ENCODE measurements around the gene FANK1. TPM values are rescaled to one million over a fixed set of nuclear protein-coding genes. Genes with fewer than 3 reads are reported as not detected.

The FANK1 gene
- total RNA-seq, 2 experiments from 2014 or later: not detected

GRCh38 chr10:125990974-125991373 is 94.6 kb downstream of the FANK1 start:
- Histone ChIP-seq H3K9me3 (ENCODE audit: low read length) (no peaks in the 10 kb centered on the region), H3K36me3 (ENCODE audit: insufficient read depth, low read length) (no peaks in the 10 kb centered on the region), H3K4me3 (ENCODE audit: low read depth, low read length, poor library complexity, severe bottlenecking) (no peak overlapping the region), H4K20me1 (ENCODE audit: insufficient read depth, low read length) (no peaks in the 10 kb centered on the region), H3K4me1 (ENCODE audit: insufficient read depth, low read length, poor library complexity, severe bottlenecking) (no peaks in the 10 kb centered on the region), H3K27ac (ENCODE audit: low read depth, low read length, poor library complexity, severe bottlenecking) (no peak overlapping the region), H3K4me2 (ENCODE audit: low read length) (no peak overlapping the region), H3K9me2 (ENCODE audit: insufficient read depth, low read length) (no peaks in the 10 kb centered on the region), H2AFZ (ENCODE audit: low read length) (no peak overlapping the region), H3K79me2 (ENCODE audit: insufficient read depth, low read depth, low read length) (no peaks in the 10 kb centered on the region)
- ChIA-PET CTCF (ENCODE audit: unreplicated experiment) (no interaction called here), POLR2A (no interaction called here)
- no TSS peak for BruUV-seq (replicated peaks)
- DNase-seq (ENCODE audit: low spot score): no peak
- TF ChIP-seq, protein P1, sequence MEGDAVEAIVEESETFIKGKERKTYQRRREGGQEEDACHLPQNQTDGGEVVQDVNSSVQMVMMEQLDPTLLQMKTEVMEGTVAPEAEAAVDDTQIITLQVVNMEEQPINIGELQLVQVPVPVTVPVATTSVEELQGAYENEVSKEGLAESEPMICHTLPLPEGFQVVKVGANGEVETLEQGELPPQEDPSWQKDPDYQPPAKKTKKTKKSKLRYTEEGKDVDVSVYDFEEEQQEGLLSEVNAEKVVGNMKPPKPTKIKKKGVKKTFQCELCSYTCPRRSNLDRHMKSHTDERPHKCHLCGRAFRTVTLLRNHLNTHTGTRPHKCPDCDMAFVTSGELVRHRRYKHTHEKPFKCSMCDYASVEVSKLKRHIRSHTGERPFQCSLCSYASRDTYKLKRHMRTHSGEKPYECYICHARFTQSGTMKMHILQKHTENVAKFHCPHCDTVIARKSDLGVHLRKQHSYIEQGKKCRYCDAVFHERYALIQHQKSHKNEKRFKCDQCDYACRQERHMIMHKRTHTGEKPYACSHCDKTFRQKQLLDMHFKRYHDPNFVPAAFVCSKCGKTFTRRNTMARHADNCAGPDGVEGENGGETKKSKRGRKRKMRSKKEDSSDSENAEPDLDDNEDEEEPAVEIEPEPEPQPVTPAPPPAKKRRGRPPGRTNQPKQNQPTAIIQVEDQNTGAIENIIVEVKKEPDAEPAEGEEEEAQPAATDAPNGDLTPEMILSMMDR (conservative IDR thresholded peaks at IDR 0.05; ENCODE audit: low read length): no peak
- TF ChIP-seq EZH2phosphoT487 (IDR thresholded peaks at IDR 0.05; ENCODE audit: borderline replicate concordance, low read depth, low read length): no peak
- intact Hi-C loops (cut with micrococcal nuclease; ENCODE audit: unreplicated experiment): no loop called here

DNA sequence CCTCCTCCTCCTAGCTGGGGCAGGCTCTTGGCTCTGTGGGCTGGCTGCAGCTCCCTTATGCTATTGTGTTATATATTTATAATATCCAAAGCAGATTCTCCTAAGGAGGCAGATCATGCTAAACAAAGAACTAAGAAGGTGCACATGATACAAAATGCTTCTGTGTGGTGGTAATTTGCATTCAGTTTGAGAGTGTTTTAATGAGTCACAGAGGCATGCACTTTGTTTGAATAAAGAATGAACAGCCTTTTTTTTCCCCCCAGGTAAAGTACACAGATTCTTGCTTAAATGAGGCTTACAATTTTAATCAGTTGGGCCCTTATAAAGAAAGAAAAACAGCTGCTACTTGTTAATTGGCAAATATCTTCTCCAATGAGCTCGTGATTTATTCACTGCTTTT is 95.0 kb downstream of the FANK1 start:
- Histone ChIP-seq H3K27ac (ENCODE audit: low read depth, low read length, poor library complexity, severe bottlenecking) (no peak overlapping the region), H3K36me3 (ENCODE audit: insufficient read depth, low read length) (no peaks in the 10 kb centered on the region), H3K9me2 (ENCODE audit: insufficient read depth, low read length) (no peaks in the 10 kb centered on the region), H3K79me2 (ENCODE audit: insufficient read depth, low read depth, low read length) (no peaks in the 10 kb centered on the region), H3K9me3 (ENCODE audit: low read length) (no peaks in the 10 kb centered on the region), H3K4me1 (ENCODE audit: insufficient read depth, low read length, poor library complexity, severe bottlenecking) (no peaks in the 10 kb centered on the region), H3K4me2 (ENCODE audit: low read length) (no peak overlapping the region), H4K20me1 (ENCODE audit: insufficient read depth, low read length) (no peaks in the 10 kb centered on the region), H3K4me3 (ENCODE audit: low read depth, low read length, poor library complexity, severe bottlenecking) (no peak overlapping the region), H2AFZ (ENCODE audit: low read length) (no peak overlapping the region)
- ChIA-PET CTCF (ENCODE audit: unreplicated experiment) (no interaction called here), POLR2A (no interaction called here)
- intact Hi-C loops (cut with micrococcal nuclease; ENCODE audit: unreplicated experiment): no loop called here
- no TSS peak for BruUV-seq (replicated peaks)
- no peak for DNase-seq (ENCODE audit: low spot score)
- TF ChIP-seq EZH2phosphoT487 (IDR thresholded peaks at IDR 0.05; ENCODE audit: borderline replicate concordance, low read depth, low read length): no peak

DNA sequence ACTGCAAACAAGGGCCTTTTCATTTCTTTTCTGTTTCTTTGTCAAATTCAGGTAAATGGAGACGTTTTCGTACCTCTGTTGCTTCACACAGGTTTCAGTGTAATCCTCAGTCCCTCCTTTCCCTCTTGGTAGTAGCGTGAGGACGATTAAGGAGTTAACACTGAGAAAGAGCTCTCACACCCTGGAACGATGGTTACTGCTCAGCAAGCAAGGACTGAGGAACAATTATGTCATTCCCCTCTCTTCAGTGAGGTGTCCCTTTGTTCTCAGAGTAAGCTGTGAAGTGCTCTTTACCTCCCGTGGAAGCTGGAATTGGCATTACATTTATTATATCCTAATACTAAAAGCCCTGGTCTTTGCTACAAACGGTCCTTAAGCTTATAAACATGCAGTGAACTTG is 95.9 kb downstream of the FANK1 start:
- Histone ChIP-seq H3K9me2 (ENCODE audit: insufficient read depth, low read length) (no peaks in the 10 kb centered on the region), H3K27ac (ENCODE audit: low read depth, low read length, poor library complexity, severe bottlenecking) (no peak overlapping the region), H3K36me3 (ENCODE audit: insufficient read depth, low read length) (no peaks in the 10 kb centered on the region), H3K9me3 (ENCODE audit: low read length) (no peaks in the 10 kb centered on the region), H3K4me1 (ENCODE audit: insufficient read depth, low read length, poor library complexity, severe bottlenecking) (no peaks in the 10 kb centered on the region), H4K20me1 (ENCODE audit: insufficient read depth, low read length) (no peaks in the 10 kb centered on the region), H3K4me3 (ENCODE audit: low read depth, low read length, poor library complexity, severe bottlenecking) (no peak overlapping the region), H3K79me2 (ENCODE audit: insufficient read depth, low read depth, low read length) (no peaks in the 10 kb centered on the region), H3K4me2 (ENCODE audit: low read length) (no peak overlapping the region), H2AFZ (ENCODE audit: low read length) (no peak overlapping the region)
- POLR2A ChIA-PET: interaction anchor here (1.0 kb wide), 1 partner anchor 30 kb away, joined by 3 read pairs; no protein-coding TSS in a partner anchor
- CTCF ChIA-PET (ENCODE audit: unreplicated experiment): no interaction called here
- no TSS peak for BruUV-seq (replicated peaks)
- intact Hi-C loops (cut with micrococcal nuclease; ENCODE audit: unreplicated experiment): no loop called here
- TF ChIP-seq, protein P1 (conservative IDR thresholded peaks at IDR 0.05; ENCODE audit: low read length): no peak
- no peak for TF ChIP-seq EZH2phosphoT487 (IDR thresholded peaks at IDR 0.05; ENCODE audit: borderline replicate concordance, low read depth, low read length)
- DNase-seq (ENCODE audit: low spot score): no peak
